A673 (cell line): ENCODE data around the gene PCED1A.

ENCODE experiments used
- CTCF ChIP-seq: fragments of 300-800, 200-600 bp; sonication (generic); conservative IDR thresholded peaks from 2 replicates; pipeline ENCODE4 v1.5.1; 2017; ENCODE audit warnings: low read depth, mild to moderate bottlenecking, antibody characterized with exemption, low read length, moderate library complexity, mixed read lengths
- EZH2 ChIP-seq: fragments of 200-600 bp; sonication (generic); IDR thresholded peaks from 2 replicates; pipeline ENCODE4 v1.6.1; 2017; ENCODE audit warnings: borderline replicate concordance, low read depth, mild to moderate bottlenecking, mixed read lengths, antibody characterized with exemption, low read length; ENCODE audit not compliant: poor library complexity, severe bottlenecking

- no peak for TF ChIP-seq CTCF
- TF ChIP-seq EZH2: no peak
These were observed 19.3 kb downstream of the PCED1A start for GRCh38 chr20:2820896-2821869.
